ENCODE measurements around the gene TBC1D2B. TPM values are rescaled to one million over a fixed set of nuclear protein-coding genes. Genes with fewer than 3 reads are reported as not detected.

The TBC1D2B gene
- total and polyA plus RNA-seq, 4 donors = 8.4 to 119 (median 22.0) TPM

DNA sequence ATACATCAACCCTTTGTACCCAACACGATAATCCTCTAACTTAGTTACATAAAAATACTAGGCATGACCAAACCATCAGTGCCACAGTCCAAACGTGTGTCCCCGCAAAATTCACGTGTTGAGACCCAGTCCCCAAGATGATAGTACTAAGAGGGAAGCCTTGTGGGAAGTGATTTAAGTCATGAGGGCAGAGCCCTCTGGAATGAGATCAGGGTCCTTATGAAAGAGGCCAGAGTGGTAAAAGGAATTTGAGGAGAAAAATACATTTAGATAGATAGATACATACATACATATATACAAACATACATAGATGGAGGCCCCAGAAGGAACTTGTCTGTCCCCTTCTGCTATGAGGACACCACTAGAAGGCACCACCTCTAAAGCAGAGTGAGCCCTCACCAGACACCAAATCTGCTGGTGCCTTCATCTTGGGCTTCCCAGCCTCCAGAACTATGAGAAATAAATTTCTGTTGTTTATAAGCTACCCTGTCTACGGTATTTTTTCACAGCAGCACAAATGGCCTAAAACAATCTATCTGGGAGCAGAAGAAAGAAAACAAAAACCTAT lies 8.0 kb downstream of the TBC1D2B start:
- Histone ChIP-seq H3K4me1 (ENCODE audit: control insufficient read depth in 4 of 4, insufficient read depth in 4 of 4, low read length in 3 of 4) (peaks cover 25 to 71% (median 51%) of the 10 kb centered on the region in 4 donors), H3K36me3 (ENCODE audit: control insufficient read depth in 4 of 4, insufficient read depth in 3 of 4, low read depth in 1 of 4, low read length in 3 of 4) (no peaks in the 10 kb centered on the region), H3K4me3 (ENCODE audit: low read depth in 1 of 3, low read length in 3 of 3) (no peak overlapping the region), H3K27ac (ENCODE audit: low read depth in 1 of 2, low read length in 2 of 2) (peak overlapping the region; percentile 90 to 98), H3K9ac (ENCODE audit: low read depth in 1 of 2, low read length in 2 of 2) (peak overlapping the region in 1 of 2 donors; percentile 47), H3K27me3 (ENCODE audit: control insufficient read depth in 4 of 4, insufficient read depth in 4 of 4, low read length in 3 of 4) (no peaks in the 10 kb centered on the region), H3K9me3 (ENCODE audit: control insufficient read depth in 4 of 4, low read length in 3 of 4) (no peaks in the 10 kb centered on the region)
- WGBS = 68% methylated on average over 5 of the region's 5 CpGs
- TF ChIP-seq YY1 (IDR thresholded peaks at IDR 0.05) (peak; percentile 5), FOXA2 (IDR thresholded peaks at IDR 0.05) (no peak)
- no peak for DNase-seq (ENCODE audit: low spot score)

DNA sequence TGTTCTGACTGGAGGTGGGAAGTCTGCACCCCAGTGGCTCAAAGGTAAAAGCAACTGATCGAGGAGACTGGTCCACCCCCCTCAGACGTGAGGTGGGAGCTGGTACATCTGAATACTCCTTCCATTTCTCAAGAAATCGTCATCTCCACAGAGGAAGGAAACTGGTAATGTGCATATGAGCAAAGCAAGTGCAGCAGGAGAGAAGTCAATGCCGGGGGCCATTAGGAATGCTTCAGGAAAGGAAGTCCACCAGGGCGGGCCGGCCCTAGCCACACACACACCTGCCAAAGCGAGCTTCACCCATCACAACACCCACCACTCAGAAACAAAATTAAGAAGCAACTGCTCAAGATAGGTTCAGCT lies 8.5 kb downstream of the TBC1D2B start:
- Histone ChIP-seq H3K9ac (ENCODE audit: low read depth in 1 of 2, low read length in 2 of 2) (peak overlapping the region in 1 of 2 donors; percentile 56), H3K27ac (ENCODE audit: low read depth in 1 of 2, low read length in 2 of 2) (peak overlapping the region; percentile 90 to 98), H3K4me3 (ENCODE audit: low read depth in 1 of 3, low read length in 3 of 3) (no peak overlapping the region), H3K4me1 (ENCODE audit: control insufficient read depth in 4 of 4, insufficient read depth in 4 of 4, low read length in 3 of 4) (peaks cover 25 to 75% (median 52%) of the 10 kb centered on the region in 4 donors), H3K36me3 (ENCODE audit: control insufficient read depth in 4 of 4, insufficient read depth in 3 of 4, low read depth in 1 of 4, low read length in 3 of 4) (no peaks in the 10 kb centered on the region), H3K27me3 (ENCODE audit: control insufficient read depth in 4 of 4, insufficient read depth in 4 of 4, low read length in 3 of 4) (no peaks in the 10 kb centered on the region), H3K9me3 (ENCODE audit: control insufficient read depth in 4 of 4, low read length in 3 of 4) (no peaks in the 10 kb centered on the region)
- WGBS = 62% methylated on average over 7 of the region's 7 CpGs
- no peak for DNase-seq (ENCODE audit: low spot score)
- no peak for TF ChIP-seq HNF4G (IDR thresholded peaks at IDR 0.05)
- TF ChIP-seq, protein P1, sequence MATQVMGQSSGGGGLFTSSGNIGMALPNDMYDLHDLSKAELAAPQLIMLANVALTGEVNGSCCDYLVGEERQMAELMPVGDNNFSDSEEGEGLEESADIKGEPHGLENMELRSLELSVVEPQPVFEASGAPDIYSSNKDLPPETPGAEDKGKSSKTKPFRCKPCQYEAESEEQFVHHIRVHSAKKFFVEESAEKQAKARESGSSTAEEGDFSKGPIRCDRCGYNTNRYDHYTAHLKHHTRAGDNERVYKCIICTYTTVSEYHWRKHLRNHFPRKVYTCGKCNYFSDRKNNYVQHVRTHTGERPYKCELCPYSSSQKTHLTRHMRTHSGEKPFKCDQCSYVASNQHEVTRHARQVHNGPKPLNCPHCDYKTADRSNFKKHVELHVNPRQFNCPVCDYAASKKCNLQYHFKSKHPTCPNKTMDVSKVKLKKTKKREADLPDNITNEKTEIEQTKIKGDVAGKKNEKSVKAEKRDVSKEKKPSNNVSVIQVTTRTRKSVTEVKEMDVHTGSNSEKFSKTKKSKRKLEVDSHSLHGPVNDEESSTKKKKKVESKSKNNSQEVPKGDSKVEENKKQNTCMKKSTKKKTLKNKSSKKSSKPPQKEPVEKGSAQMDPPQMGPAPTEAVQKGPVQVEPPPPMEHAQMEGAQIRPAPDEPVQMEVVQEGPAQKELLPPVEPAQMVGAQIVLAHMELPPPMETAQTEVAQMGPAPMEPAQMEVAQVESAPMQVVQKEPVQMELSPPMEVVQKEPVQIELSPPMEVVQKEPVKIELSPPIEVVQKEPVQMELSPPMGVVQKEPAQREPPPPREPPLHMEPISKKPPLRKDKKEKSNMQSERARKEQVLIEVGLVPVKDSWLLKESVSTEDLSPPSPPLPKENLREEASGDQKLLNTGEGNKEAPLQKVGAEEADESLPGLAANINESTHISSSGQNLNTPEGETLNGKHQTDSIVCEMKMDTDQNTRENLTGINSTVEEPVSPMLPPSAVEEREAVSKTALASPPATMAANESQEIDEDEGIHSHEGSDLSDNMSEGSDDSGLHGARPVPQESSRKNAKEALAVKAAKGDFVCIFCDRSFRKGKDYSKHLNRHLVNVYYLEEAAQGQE (IDR thresholded peaks at IDR 0.05) = peak; percentile 8

DNA sequence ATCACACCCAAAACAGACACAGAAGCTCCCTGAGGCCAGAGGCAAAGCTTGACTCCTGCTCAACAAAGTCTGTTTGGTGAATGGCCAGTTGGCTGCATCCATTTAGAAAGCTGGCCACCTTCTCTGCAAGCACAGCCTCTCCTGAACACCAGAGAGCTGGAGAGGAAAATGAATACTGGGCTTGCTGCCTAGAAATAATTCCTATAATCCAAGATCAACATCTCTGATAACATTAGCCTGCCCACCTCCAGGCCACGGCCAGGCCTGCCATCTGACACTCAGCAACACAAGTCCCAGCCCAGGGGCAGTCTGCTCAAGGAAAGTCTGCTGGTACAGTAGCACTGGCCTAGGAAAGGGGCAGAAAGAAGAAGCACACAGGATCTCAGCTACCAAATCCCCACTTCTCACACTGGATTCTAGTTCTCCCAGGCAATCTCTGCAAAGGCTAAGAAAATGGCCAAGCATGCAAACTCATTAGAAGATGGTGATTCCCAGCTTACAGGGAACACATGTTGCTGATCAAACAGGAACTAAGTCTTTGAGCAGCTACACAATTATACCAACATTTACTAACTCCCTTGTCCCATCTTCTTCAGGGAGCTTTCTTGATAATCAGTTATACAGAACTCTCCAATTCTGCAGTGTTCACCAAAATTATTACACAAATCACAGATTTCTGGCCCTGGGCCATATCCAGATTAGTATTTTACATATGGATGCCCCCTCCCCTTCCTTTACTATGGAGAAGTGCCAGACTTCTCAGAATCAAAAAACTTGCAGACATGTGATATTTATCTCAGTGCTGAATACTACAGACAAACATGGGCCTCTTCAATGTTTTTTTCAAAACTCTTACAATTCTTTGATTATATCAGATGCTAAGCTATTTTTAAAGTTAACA lies 9.9 kb downstream of the TBC1D2B start:
- Histone ChIP-seq H3K4me3 (ENCODE audit: low read depth in 1 of 3, low read length in 3 of 3) (no peak overlapping the region), H3K9ac (ENCODE audit: low read depth in 1 of 2, low read length in 2 of 2) (no peak overlapping the region), H3K36me3 (ENCODE audit: control insufficient read depth in 4 of 4, insufficient read depth in 3 of 4, low read depth in 1 of 4, low read length in 3 of 4) (no peaks in the 10 kb centered on the region), H3K4me1 (ENCODE audit: control insufficient read depth in 4 of 4, insufficient read depth in 4 of 4, low read length in 3 of 4) (peaks cover 32 to 85% (median 53%) of the 10 kb centered on the region in 4 donors), H3K27me3 (ENCODE audit: control insufficient read depth in 4 of 4, insufficient read depth in 4 of 4, low read length in 3 of 4) (no peaks in the 10 kb centered on the region), H3K27ac (ENCODE audit: low read depth in 1 of 2, low read length in 2 of 2) (peak overlapping the region; percentile 97 to 98), H3K9me3 (ENCODE audit: control insufficient read depth in 4 of 4, low read length in 3 of 4) (no peaks in the 10 kb centered on the region)
- DNase-seq (ENCODE audit: low spot score) = no peak
- WGBS = 12% methylated on average over 1 of the region's 1 CpG
- TF ChIP-seq GABPA (IDR thresholded peaks at IDR 0.05 in 1 of 2, conservative IDR thresholded peaks at IDR 0.05 in 1 of 2) = no peak
- TF ChIP-seq HNF4A (conservative IDR thresholded peaks at IDR 0.05) = peak; percentile 25 to 30
- TF ChIP-seq FOXA1 (IDR thresholded peaks at IDR 0.05) = no peak
- TF ChIP-seq TAF1 (conservative IDR thresholded peaks at IDR 0.05) = no peak
- TF ChIP-seq NR2F2 (IDR thresholded peaks at IDR 0.05) = no peak
- peak in 1 of 2 donors; percentile 27 for TF ChIP-seq RXRA (IDR thresholded peaks at IDR 0.05)
- TF ChIP-seq YY1 (IDR thresholded peaks at IDR 0.05) = peak; percentile 42
- peak in 1 of 2 donors; percentile 3 for TF ChIP-seq RAD21 (IDR thresholded peaks at IDR 0.05)

Measured in liver (tissue), 9 donors.